NCI-H2081 treated with DMSO at 0.1 percent for 48 hours (cell line): ENCODE data around the gene ZNF287.

Experiments
- DNase-seq: peaks from one replicate; lab custom pipeline; 2025; lab: John Stamatoyannopoulos, UW

Gene ZNF287

DNA sequence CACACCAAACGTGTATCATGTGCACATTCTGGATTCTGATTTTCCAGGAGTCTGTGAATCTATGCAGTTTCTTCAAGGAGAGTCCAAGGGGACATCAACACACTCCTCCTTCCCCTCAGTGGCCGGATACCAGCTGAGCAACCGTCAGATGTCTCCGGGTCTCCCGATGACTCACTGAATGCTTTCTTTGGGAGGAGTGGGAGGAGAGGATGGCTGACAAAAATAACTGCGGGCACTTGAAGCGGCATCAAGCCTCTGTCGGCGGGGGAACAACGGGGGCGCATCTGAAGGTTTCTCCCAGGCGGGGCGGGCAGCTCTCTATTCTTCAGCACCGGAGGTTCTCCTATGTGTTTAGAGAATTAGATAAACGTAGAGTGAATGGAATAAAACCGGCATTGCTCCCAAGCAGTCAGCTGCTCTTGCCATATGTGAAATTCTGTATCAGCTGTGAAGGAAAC, 52.4 kb downstream of the ZNF287 start:
- DNase-seq = no peak

DNA sequence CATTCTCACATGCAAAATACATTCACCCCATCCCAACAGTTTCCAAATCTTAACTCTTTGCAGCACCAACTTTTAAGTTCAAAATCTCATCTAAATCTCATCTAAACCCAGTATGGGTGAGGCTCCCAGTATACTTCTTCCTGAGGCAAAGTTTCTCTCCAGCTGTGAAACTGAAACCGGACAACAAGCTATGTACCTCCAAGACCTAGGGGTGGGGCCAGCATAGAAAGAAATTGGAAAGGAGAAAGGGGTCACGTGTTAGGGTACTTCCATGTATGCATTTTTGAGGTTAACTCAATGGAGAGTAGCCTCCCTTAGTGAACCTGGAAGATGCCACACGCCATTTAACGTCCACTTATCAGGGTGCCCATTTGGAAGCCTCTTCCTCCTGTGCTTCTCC, 53.1 kb downstream of the ZNF287 start:
- no peak for DNase-seq

DNA sequence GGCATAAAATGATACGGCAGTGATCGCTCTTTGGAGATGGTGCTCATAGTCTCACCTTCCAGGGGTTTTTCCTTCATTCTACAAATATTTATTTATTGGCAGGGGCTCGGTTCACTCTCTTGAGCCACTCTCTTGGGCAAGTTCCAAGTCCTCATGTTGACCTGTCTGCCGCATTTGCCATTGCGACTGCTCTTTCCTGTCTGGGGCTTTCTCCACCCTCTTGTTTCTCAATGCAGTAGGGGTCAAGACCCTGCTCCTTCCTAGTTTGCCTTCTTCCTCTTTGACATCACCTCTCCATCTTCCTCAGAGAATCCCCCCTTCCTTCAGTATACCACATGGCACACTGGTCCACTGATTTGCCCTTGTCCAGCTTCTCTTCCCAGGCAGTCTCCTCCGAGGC, 55.1 kb downstream of the ZNF287 start:
- no peak for DNase-seq

DNA sequence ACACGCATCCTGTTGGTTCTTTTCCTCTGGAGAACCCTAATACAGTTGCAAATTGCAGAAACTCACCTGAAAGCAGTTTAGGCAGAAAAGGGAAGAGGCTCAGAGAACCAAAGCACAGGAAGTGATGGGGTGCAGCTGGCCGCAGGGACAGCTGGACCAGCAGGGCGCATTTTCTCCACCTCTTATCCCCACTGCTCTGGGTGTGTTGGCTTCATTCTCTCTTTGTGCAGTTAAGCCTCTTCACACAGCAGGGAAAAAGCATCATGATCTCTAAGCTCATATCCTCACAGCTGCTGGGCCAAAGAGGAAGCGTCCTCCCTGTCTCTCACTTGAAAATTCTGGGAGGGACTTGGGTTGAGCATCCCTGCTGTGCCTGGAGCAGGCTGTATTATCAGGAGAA, 57.0 kb downstream of the ZNF287 start:
- DNase-seq = no peak

DNA sequence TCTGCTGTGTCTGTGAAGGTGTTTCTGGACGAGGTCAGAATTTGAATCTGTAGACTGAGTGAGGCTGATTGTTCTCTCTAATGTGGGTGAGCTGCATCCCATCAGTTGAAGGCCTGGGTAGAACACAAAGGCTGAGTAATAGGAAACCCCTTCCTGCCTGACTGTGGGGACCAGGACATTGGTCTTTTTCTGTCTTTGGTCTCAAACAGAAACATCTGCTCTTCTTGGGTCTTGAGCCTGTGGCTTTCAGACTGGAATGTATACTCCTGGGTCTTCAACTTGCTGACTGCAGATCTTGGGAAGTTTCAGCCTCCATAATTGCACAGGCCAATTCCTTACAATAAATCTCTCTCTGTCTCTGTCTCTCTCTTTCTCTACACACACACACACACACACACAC, 57.4 kb downstream of the ZNF287 start:
- no peak for DNase-seq

DNA sequence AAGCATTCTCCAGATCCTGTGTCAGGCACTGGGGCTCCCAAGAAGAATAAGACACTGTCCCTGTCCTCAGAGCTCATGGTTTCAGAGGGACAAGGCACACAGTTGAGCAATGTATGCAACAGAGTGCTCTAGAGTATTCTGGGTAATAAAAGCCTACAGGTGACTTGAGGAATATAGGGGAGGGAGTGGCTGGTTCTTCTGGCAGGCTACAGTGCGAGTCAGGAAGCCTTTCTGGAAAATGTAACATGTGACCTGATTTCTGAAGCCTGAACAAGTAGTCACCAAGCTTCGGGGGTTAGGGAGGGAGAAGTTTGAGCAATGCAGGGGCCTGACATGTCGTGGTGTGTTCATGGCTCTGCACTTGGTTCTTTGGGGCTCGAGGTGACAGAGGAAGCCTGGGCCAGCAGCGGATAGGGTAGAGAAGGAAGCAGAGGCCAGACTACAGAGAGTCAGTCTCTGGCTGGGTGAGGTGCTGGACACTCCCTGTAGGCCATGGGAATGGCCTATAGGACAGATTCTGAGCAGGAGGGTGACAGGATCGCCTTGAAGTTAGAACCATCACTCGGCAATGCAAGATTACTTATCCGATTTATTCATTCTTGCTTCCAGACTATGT, 61.0 kb downstream of the ZNF287 start:
- DNase-seq = no peak

DNA sequence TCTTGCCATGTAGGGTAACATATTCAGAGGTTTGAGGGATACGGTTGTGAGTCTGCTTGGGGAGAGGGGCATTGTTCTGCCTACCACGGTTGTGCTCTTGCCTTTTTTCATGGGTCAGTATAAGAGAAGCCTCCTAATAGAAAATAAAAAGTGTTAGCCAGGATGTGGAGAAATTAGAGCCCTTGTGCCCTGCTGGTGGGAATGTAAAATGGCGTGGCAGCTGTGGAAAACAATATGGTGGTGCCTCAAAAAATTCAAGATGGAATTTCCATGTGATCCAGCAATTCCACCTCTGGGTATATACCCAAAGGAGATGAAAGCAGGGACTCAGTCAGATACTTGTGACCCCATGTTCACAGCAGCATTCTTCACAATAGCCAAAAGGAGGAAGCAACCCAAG, 62.8 kb downstream of the ZNF287 start:
- DNase-seq = no peak

DNA sequence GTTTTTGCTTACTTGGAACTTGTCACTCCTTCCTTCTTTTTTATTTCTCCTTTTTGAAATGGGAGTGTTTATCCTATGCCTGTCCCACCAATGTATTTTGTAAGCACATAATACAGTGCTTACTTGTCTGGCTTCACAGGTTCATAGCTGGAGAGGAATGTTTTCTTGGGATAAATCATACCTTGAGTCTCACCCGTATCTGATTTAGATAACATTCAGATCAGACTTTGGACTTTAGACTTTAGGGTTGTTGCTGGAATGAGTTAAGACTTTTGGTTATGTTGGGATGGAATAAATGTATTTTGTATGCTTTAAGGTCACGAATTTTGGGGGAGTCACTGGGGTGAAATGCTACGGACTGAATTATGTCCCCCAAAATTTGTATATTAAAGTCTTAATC, 64.0 kb downstream of the ZNF287 start:
- no peak for DNase-seq
